HG03045 (cell line): Measurements from ENCODE around the gene RBX1.
A peak's percentile ranks its signal among the peaks of the same experiment; 100 is the strongest.

Source experiments
- ATAC-seq: cut with Tn5 transposase; IDR thresholded peaks from one replicate; pipeline ENCODE4 v1.9.1; 2021; ENCODE audit warnings: mild to moderate bottlenecking, moderate library complexity; ENCODE audit not compliant: unreplicated experiment

The RBX1 gene

DNA sequence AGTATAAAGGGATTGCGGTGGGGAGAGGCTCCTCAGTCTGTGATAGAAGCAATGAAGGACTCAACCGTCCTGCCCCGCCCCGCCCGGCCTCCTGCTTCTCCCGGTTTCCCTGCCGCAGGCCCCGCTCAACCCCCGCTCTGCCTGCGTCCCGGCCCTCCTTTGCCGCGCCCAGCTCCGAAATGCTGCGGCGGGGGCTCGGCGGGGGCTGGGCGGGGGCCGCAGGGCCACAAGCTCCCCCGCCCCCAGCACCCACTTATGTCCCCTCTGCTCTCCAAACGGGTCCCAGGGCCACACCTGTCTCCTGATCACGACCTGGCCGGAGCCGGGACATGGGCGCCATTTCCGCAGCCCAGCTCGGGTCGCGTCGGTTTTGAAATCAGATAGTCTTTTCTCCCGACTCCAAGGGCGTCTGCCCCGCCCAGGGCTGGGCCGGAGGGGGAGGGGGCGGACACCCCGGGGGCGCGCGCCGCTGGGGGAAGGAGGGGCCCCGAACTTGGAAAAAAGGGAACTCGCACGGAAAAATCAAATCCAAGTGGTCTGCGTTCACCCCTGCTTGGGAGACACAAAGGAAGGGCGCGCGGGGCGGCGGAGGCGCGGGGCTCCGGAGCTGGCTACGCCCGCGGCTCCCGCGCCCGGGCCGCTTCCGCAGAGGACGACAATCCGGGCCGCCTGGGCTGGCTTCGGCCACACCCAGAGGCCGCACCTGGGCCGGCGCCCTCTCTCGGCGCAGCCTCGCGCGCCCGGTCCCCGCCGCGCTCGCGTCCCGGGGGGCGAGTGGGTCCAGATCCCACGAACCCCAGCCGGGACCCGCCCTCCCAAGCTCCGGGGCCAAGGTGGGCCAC lies 70.7 kb downstream of the RBX1 start:
- ATAC-seq: peak; percentile 70

DNA sequence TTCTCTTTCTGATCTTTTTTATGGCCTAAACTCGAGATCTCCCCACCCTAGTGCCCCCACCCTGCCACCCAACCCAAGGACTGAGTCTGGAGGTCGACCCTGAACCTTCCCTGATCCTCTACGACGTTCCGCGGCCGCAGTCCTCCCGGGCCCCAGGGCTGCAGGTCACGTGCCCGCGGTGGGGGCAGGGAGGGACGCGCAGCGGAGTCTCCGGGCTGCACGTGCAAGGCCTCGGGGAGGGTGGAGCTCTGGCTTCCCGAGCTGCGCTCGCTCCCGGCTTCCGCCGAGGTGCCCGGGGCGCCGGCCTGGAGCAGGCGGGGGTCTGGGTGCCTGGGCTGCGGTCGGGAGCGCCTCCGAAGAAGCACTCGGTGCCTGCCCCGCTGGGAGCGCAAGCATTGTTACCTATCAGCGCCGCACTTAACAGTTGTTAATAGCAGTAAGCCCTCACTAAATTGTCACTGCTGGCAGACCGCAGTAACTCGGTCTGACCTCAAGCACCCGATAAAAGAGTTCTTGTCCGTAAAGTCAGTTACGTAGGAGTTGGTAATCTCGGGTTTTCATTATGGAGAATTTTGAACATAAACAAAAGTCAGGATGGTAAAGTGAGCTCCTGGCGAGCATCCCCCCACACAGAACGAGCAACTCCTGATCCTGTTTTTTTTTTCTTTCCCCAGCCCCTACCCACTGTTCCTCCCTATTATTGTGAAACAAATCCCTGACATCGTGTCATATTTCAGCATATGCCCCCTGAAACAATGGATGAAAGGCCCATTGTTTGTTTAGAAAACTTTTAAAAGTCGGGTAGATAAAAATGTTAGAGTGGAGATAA lies 71.5 kb downstream of the RBX1 start:
- peak; percentile 60 for ATAC-seq
